G401 (cell line): Measurements from ENCODE around the gene C1orf56. TPM values are rescaled to one million over a fixed set of nuclear protein-coding genes. Genes with fewer than 3 reads are reported as not detected.
"Not testable (repeated sequence)": the region's sequence is repeated elsewhere in the genome, so short reads cannot be mapped to it uniquely, and the experiment has no call there.

ENCODE experiments used
- DNase-seq: peaks from one replicate; pipeline ENCODE4 v3.0.0-alpha.2; 2015; ENCODE audit warnings: low spot score
- in situ Hi-C: cut with HindIII; loops from 2 replicates; pipeline ENCODE4 v1.10.0; 2016; ENCODE audit warnings: low sequenced_read_pairs, mixed read lengths
- total RNA-seq: library from RNA; depleted of rRNA; stranded (reverse); fragments of >200 nt; shearing (Covaris generic); gene quantifications from 2 replicates; pipeline ENCODE4 v1.2.3, GENCODE V29; 2014; rRNA removed

Gene C1orf56
- total RNA-seq, 1 experiment from 2014 or later: 0.07 TPM

DNA sequence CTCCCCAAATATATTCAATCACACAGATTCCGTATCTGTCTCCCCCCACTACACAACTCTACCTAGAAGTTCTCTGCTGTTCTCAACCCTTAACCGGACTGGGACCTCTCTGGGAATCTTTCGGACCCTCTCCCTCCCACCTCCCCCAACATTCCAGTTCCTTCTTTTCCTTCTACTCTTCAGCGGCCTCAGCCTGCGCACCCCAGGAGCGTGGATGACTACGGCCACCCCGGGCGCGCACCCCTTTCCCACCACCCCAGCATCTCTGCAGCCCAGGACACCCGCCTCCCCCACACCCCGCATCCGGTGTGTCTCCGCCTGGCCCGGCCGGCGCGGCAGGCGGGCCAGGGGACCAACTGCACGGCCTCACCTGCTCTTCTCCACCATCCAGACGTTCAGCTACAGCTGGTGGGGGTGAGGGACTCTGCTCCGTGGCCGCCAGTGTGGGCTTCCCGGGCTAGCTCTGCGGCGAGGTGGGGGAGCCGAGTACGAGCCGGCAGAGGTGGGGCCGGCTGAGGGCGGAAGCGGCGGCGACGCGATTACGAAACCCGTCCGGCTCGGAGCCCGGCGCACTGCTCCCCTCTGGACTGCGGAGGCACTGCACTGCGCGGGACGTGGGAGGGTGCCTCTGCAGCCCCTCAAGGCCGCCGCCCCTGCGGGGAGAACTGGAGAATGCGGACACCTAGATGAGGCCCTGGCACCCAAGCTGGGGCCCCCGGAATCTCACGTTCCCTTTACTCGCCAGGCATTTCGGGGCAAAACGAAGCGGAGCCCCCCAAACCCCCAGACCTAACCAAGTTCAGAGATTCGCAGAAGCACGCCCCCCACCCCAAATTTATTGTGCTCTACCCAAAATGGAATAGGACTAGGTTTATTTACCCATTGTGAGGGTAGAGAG, 11.8 kb downstream of the C1orf56 start, which contains the start of gene CDC42SE1:
TSS of gene CDC42SE1 (minus strand) at position 514 of the 898 bp plus-strand sequence. CDS start 3,892 bp downstream, outside the sequence.
- in situ Hi-C loops: no loop called here
- DNase-seq: peak; percentile 84

DNA sequence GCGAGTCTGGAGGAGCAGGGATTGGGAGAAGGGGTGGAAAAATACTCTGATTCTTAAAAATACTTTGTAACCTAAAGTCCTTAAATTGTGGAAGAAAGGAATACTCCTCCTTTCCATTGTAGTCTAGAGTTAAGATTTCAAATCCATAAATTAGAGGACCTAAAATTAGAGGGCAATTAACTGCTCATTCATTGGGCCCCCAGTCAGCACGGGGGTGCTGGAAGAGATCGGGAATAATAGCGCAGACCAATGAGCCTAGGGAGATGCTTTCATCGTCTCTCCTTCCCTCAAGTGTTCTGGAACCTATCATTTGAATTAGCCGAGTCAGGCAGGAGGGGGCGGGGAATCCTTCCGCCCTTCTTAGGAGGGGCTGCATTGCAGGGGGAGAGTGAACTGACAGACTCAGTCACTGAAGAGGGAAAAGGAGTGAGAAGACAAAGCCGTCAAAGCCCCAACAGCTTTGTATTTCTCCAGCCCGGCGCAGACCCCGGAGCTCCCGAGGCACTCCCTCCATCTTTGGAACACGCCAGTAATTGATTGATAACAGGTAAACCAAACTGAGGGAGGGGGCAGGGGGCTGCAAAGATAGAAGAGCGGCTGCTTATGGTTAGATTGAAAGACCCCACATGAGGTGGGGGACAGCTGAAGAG, 12.6 kb downstream of the C1orf56 start, which contains the start of gene MLLT11:
TSS of gene MLLT11 (plus strand) at position 391 of the 650 bp plus-strand sequence. CDS start 6,828 bp downstream, outside the sequence.
- DNase-seq: peak; percentile 92
- in situ Hi-C loops: no loop called here

DNA sequence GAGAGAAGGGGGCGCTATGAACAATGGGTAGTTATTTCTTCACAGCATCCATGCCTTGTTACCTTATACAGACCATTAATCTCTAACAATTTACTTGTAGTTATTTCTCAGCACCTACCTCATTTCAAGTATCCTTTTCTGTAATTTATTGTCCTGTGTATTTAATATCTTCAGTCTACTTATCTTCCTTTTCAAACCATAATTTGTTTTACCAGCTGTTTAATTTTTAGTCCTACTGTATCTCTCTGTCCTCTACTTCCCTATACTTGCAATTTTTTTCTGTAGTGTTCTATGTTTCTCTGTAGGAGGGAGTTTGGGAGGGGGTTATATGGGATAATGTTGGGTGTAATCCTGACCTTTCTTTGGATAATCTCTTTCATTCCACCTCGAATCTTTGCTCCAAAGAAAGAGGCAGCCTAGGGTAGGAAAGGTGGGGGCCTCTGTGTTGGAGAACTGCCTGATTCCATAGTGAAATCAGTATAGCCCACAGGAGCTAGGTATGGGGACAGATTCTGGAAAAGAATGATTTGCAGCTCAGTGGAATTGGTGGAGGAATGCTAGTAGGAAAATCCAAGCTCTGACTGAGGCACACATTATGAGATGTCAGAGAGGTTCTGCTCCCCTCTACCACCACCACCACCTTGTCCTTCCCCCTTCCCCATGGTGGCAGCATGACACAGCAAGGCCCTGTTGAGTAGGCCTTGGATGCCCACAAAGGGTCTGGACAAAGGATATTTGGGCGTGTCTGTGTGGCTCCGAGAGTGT, 13.3 kb downstream of the C1orf56 start:
- peak; percentile 71 for DNase-seq
- in situ Hi-C loops: no loop called here

DNA sequence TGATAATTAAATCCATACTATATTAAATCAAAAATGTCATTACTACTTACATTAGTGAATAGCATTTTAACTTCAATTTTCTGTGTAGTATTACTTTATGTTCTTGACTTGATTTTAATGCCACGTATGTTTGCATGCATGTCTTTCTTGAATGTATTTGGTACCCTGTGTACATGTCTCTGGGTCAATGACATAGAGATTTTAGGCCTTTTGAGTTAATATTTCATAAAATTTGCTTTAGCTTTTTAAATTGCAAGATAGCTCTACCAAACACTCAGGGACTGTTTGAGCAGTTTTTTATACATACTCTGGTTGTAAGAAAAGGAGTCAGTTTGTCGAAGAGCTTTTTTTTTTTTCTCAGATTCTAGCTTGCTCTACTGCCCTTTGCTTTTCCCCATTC, 14.2 kb downstream of the C1orf56 start:
- in situ Hi-C loops: no loop called here

DNA sequence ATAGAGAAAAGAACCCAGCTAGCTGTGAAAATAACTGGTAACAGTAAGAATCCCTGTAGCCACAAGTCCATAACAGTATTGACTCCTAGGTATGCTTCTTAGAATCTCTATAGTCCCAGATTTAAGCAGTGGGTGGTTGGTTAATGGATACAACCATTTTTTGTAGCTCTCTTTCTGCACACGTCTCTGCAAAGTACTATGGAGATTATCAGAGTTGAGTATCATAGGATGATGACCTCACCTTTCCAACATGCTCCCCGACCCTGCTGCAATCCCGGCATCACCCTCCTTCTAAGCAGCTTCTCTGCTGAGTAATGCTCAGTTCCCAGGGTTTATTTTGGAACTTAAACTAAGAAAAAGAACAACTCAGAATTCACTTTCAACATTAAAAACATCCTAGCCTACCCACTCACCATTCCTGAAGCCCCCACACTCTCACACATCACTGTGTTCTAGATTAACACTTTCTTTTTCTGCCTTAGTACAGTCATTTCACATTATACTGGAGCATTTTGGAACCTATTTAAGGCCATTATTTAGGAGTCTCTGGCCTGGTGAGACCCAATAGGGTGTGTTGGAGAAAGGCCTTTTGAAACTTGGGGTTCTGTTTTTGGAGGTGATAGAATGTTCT, 15.3 kb downstream of the C1orf56 start:
- peak; percentile 38 for DNase-seq
- in situ Hi-C loops: no loop called here

More for the DNA sequence above, 14.2 kb downstream of the C1orf56 start:
- DNase-seq: peak; percentile 41

DNA sequence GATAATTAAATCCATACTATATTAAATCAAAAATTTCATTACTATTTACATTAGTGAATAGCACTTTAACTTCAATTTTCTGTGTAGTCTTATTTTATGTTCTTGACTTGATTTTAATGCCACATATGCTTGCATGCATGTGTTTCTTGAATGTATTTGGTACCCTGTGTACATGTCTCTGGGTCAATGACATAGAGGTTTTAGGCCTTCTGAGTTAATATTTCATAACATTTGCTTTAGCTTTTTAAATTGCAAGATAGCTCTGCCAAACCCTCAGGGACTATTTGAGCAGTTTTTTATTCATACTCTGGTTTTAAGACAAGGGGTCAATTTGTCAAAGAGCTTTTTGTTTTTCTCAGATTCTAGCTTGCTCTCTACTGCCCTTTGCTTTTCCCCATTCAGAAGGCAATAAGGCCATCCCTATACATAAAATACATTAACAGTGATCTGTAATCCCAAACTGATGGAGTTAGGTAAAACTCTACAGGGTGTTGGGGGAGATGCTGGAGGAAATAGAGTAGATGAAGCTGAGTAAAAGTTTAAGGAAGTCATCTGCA, 17.6 kb downstream of the C1orf56 start:
- DNase-seq: no peak
- in situ Hi-C loops: no loop called here

DNA sequence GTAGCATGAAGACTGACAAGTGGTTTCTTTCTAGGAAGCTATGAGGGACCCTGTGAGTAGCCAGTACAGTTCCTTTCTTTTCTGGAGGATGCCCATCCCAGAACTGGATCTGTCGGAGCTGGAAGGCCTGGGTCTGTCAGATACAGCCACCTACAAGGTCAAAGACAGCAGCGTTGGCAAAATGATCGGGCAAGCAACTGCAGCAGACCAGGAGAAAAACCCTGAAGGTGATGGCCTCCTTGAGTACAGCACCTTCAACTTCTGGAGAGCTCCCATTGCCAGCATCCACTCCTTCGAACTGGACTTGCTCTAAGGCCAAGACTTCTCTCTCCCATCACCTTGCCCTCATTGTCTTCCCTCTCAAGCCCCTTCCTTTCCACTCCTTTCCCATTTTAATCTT, 19.6 kb downstream of the C1orf56 start:
- no peak for DNase-seq
- in situ Hi-C loops: no loop called here

DNA sequence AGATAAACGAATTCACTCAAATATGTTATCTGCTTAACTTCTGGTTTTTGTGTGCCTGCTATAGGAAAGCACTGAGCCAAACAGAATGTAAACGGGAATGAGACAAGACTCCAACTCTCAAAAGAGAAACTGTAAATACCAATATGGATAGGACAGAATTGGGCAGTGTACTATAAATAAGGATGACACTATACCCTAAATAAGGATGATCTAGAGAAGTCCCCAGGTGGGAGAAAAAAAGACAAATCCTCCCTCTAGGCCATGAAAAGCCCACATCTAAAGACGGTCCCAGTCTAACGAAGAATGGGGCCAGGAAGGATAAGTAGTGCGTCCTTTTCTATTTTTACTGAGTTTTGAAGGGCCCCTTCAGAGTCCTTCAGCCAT, 21.5 kb downstream of the C1orf56 start:
- in situ Hi-C loops: no loop called here
- no peak for DNase-seq

DNA sequence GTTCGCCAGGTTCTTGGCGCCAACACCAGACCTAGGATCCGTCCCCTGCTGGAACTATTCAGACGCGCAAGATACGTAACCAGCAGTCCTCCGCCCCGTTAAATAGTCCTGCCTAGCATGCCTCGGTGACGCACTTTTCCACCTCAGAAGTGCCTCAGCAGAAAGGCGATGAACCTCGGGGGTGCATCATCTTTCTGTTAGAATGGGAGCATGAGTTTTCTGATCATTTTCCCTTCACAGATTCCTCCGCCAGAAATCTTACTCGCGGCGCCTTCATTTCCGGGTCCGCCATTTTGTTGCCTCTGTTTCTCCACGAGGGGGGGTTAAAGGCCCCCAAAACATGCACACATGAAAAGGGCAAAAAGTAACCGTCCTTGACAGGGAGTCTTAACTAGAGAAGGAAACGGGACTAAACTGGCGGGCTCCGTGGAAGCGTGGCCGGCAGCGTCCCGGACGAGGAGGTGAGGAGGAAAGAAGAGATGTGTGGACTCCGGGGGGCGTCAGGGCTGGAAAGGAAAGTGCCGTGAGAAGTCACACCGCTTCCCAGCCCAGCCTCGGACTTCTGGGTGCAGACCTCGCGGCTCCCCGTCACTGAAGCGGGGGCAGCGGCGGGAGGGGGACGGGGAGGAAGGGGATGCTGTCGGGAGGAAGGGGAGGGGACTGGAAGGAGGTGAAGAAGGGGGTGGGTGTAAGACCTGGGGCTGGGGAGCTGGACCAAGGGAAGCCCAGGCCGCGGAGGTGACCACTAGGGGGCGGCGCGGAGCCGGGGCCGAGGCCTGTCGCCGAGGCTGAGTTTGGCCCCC, 23.1 kb downstream of the C1orf56 start, which contains the start of gene GABPB2:
TSS of gene GABPB2 (plus strand) at position 288 of the 803 bp plus-strand sequence. CDS start 17,429 bp downstream, outside the sequence.
- peak; percentile 95 for DNase-seq
- in situ Hi-C loops: no loop called here

DNA sequence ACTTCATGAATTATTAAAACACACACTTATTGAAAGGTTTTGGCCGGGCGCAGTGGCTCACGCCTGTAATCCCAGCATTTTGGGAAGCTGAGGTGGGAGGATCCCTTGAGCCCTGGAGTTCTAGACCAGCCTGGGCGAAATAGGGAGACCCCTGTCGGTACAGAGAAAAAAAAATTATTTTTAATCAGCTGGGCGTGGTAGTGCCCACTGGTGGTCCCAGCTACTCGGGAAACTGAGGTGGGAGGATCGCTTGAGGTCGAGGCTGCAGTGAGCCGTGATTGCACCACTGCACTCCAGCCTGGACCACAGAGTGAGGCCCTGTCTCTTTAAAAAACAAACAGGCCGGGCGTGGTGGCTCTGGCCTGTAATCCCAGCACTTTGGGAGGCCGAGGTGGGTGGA, 24.7 kb downstream of the C1orf56 start:
- in situ Hi-C loops: no loop called here
- no peak for DNase-seq

DNA sequence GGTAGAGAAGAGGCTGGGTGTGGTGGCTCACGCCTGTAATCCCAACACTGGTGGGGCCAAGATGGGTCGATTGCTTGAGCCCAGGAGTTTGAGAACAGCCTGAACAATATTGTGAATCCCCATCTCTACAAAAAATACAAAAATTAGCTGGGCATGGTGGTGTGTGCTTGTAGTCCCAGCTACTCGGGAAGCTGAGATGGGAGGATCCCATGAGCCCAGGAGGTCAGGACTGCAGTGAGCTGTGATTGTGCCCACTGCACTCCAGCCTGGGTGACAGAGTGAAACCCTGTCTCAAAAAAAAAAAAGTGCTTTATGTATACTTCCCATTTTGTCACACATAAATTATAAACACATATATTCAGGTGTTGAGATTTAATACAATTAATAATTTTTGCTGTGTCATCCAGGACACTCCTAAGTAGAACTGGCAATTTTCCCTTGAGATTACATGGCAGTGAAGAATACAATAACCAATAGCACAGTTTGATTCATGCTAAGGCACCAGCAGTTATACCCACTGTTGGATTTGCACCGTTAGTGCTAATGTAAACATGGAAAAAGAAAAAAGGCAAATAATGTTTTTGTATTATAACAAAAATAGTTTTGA, 38.5 kb downstream of the C1orf56 start:
- in situ Hi-C loops: no loop called here
- DNase-seq: no peak

DNA sequence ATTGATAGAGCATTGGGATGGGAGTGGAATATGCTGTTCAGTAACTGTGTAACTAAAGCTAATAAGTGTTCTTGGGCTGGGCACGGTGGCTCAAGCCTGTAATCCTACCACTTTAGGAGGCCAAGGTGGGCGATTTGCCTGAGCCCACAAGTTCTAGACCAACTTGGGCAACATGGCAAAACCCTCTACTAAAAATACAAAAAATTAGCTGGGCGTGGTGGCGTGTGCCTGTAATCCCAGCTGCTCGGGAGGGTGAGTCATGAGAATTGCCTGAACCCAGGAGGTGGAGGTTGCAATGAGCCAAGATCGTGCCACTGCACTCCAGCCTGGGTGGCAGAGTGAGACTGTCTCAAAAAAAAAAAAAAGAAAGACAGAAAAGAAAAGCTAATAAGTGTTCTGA, 49.9 kb downstream of the C1orf56 start:
- not testable (repeated sequence) for DNase-seq
- in situ Hi-C loops: loop anchor here (10.0 kb wide), 1 partner anchor 167 kb away; no protein-coding TSS in a partner anchor

DNA sequence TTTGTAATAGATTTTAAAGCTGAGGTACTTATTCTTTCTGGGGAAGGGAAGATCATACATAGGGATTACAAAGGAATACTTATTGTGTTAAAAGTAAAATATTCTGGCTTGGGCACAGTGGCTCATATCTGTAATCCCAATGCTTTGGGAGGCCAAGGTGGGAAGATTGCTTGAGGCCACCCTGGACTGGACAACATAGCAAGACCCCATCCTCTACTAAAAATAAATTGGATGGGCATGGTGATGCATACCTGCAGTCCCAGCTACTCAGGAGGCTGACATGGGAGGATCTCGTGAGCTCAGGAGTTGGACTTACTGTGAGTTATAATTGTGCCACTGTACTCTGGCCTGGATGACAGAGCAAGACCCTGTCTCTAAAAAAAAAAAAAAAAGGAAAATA, 50.6 kb downstream of the C1orf56 start:
- in situ Hi-C loops: loop anchor here (10.0 kb wide), 1 partner anchor 167 kb away; no protein-coding TSS in a partner anchor
- DNase-seq: no peak

Other genes starting within 250 kb of the C1orf56 start
- 0.55 and 8.6 TPM in 2 replicates for gene CTSK, start 239.5 kb upstream of the C1orf56 start, total RNA-seq
- 16.7 and 24.9 TPM in 2 replicates for gene ARNT, start 171.2 kb upstream of the C1orf56 start, total RNA-seq
- gene CTXND2, start 160.6 kb upstream of the C1orf56 start, total RNA-seq: not detected in 2 replicates
- 28.2 and 33.5 TPM in 2 replicates for gene SETDB1, start 121.4 kb upstream of the C1orf56 start, total RNA-seq
- 38.3 and 68.8 TPM in 2 replicates for gene CERS2, start 72.9 kb upstream of the C1orf56 start, total RNA-seq
- gene ANXA9, start 65.5 kb upstream of the C1orf56 start, total RNA-seq: 2.7 and 3.6 TPM in 2 replicates
- gene MINDY1, start 40.8 kb upstream of the C1orf56 start, total RNA-seq: 8.1 and 12.7 TPM in 2 replicates
- 9.4 and 12.0 TPM in 2 replicates for gene PRUNE1, start 39.3 kb upstream of the C1orf56 start, total RNA-seq
- gene BNIPL, start 11.2 kb upstream of the C1orf56 start, total RNA-seq: not detected in 2 replicates
- 54.4 and 84.6 TPM in 2 replicates for gene CDC42SE1, start 11.9 kb downstream of the C1orf56 start, total RNA-seq
- gene MLLT11, start 12.6 kb downstream of the C1orf56 start, total RNA-seq: 8.1 and 11.0 TPM in 2 replicates
- gene GABPB2, start 23.0 kb downstream of the C1orf56 start, total RNA-seq: 4.6 and 7.8 TPM in 2 replicates
- 2.0 TPM in 2 replicates for gene SEMA6C, start 98.9 kb downstream of the C1orf56 start, total RNA-seq
- gene TNFAIP8L2, start 108.9 kb downstream of the C1orf56 start, total RNA-seq: not detected in 2 replicates
- 6.2 and 8.9 TPM in 2 replicates for gene LYSMD1, start 118.2 kb downstream of the C1orf56 start, total RNA-seq
- gene SCNM1, start 118.4 kb downstream of the C1orf56 start, total RNA-seq: 44.3 and 57.7 TPM in 2 replicates
- gene TMOD4, start 128.2 kb downstream of the C1orf56 start, total RNA-seq: not detected in 2 replicates
- gene VPS72, start 142.4 kb downstream of the C1orf56 start, total RNA-seq: 71.9 and 80.9 TPM in 2 replicates
- 39.1 and 60.1 TPM in 2 replicates for gene PIP5K1A, start 150.8 kb downstream of the C1orf56 start, total RNA-seq
- gene PSMD4, start 207.0 kb downstream of the C1orf56 start, total RNA-seq: 242 and 285 TPM in 2 replicates
- gene ZNF687, start 234.5 kb downstream of the C1orf56 start, total RNA-seq: 14.6 and 20.3 TPM in 2 replicates